SK-N-SH treated with all-trans-retinoic acid at 6 μM for 48 hours (cell line): ENCODE measurements around the gene JARID2.

Source experiments
- ARNTL ChIP-seq: fragments of 450-650 bp; formaldehyde crosslinking; IDR thresholded peaks from 2 replicates; pipeline ENCODE4 v1.5.0; 2020; ENCODE audit warnings: low read depth, mild to moderate bottlenecking, moderate library complexity, borderline replicate concordance
- CSRNP3 ChIP-seq: fragments of 250-450 bp; sonication (Bioruptor Pico); IDR thresholded peaks from 2 replicates; pipeline ENCODE4 v1.5.1; 2021; ENCODE audit warnings: mild to moderate bottlenecking, moderate library complexity
- ZFP30 ChIP-seq: fragments of 450-650 bp; formaldehyde crosslinking; IDR thresholded peaks from 2 replicates; pipeline ENCODE4 v1.5.0; 2022; ENCODE audit warnings: mild to moderate bottlenecking, moderate library complexity

GRCh38 chr6:15473174-15473573 is 227.3 kb downstream of the JARID2 start:
- TF ChIP-seq CSRNP3 (CRISPR knock-in tag) (no peak), ARNTL (CRISPR knock-in tag) (no peak), ZFP30 (CRISPR knock-in tag) (no peak)
